H9 (cell line): ENCODE data around the gene XRCC3. TPM values are rescaled to one million over a fixed set of nuclear protein-coding genes. Genes with fewer than 3 reads are reported as not detected.

ENCODE experiments used
- DNase-seq: peaks from one replicate; pipeline ENCODE4 v3.0.0-alpha.2; 2017
- H2AFZ ChIP-seq: one replicate; pipeline ENCODE4 v1.6.1; 2013; ENCODE audit warnings: mild to moderate bottlenecking, low read length, control low read depth, moderate library complexity
- H2AK5ac ChIP-seq: 2 replicates; pipeline ENCODE4 v1.6.1; 2013; ENCODE audit warnings: low read length, control low read depth, mixed read lengths; ENCODE audit not compliant: insufficient read length
- H2BK120ac ChIP-seq: one replicate; pipeline ENCODE4 v1.6.1; 2013; ENCODE audit warnings: low read depth, mild to moderate bottlenecking, low read length, control low read depth, inconsistent platforms; ENCODE audit not compliant: poor library complexity, severe bottlenecking
- H2BK12ac ChIP-seq: 2 replicates; pipeline ENCODE4 v1.6.1; 2013; ENCODE audit warnings: low read length, control low read depth, mixed read lengths, low read depth; ENCODE audit not compliant: insufficient read length
- H2BK15ac ChIP-seq: 2 replicates; pipeline ENCODE4 v1.6.1; 2013; ENCODE audit warnings: low read depth, low read length, control low read depth
- H2BK20ac ChIP-seq: one replicate; pipeline ENCODE4 v1.6.1; 2013; ENCODE audit warnings: low read depth, mild to moderate bottlenecking, low read length, control low read depth, inconsistent platforms; ENCODE audit not compliant: poor library complexity, severe bottlenecking
- H2BK5ac ChIP-seq: 2 replicates; pipeline ENCODE4 v1.6.1; 2013; ENCODE audit warnings: low read length, control low read depth, mixed read lengths; ENCODE audit not compliant: insufficient read length
- H3K14ac ChIP-seq: 2 replicates; pipeline ENCODE4 v1.6.1; 2013; ENCODE audit warnings: low read length, control low read depth; ENCODE audit not compliant: insufficient read depth
- H3K18ac ChIP-seq: 2 replicates; pipeline ENCODE4 v1.6.1; 2013; ENCODE audit warnings: low read depth, mild to moderate bottlenecking, mixed read lengths, low read length, control low read depth; ENCODE audit not compliant: insufficient read length
- H3K23ac ChIP-seq: 2 replicates; pipeline ENCODE4 v1.6.1; 2013; ENCODE audit warnings: low read length, control low read depth, mixed read lengths, low read depth; ENCODE audit not compliant: insufficient read length
- H3K23me2 ChIP-seq: 2 replicates; pipeline ENCODE4 v1.6.1; 2013; ENCODE audit warnings: low read depth, mild to moderate bottlenecking, mixed read lengths, low read length, control low read depth; ENCODE audit not compliant: insufficient read length, poor library complexity, severe bottlenecking
- H3K27ac ChIP-seq: 2 replicates; pipeline ENCODE4 v1.5.1; 2013; ENCODE audit warnings: low read length, control low read depth, mixed read lengths, low read depth; ENCODE audit not compliant: insufficient read length
- H3K27me3 ChIP-seq: 2 replicates; pipeline ENCODE4 v1.6.1; 2013; ENCODE audit warnings: low read length, control low read depth, inconsistent platforms; ENCODE audit not compliant: insufficient read depth
- H3K4ac ChIP-seq: 2 replicates; pipeline ENCODE4 v1.6.1; 2013; ENCODE audit warnings: low read depth, mild to moderate bottlenecking, control low read depth, inconsistent platforms, low read length, moderate library complexity
- H3K4me1 ChIP-seq: 2 replicates; pipeline ENCODE4 v1.6.1; 2013; ENCODE audit warnings: low read length, control low read depth, inconsistent platforms; ENCODE audit not compliant: insufficient read depth
- H3K4me2 ChIP-seq: 2 replicates; pipeline ENCODE4 v1.6.1; 2013; ENCODE audit warnings: low read length, control low read depth, mixed read lengths; ENCODE audit not compliant: insufficient read length, insufficient read depth
- H3K56ac ChIP-seq: 2 replicates; pipeline ENCODE4 v1.6.1; 2013; ENCODE audit warnings: low read depth, mild to moderate bottlenecking, mixed read lengths, low read length, control low read depth; ENCODE audit not compliant: insufficient read length
- H3K79me1 ChIP-seq: 2 replicates; pipeline ENCODE4 v1.6.1; 2013; ENCODE audit warnings: low read depth, mild to moderate bottlenecking, moderate library complexity, low read length, control low read depth, inconsistent platforms; ENCODE audit not compliant: insufficient read depth, poor library complexity, severe bottlenecking
- H3K79me2 ChIP-seq: 2 replicates; pipeline ENCODE4 v1.6.1; 2013; ENCODE audit warnings: low read length, control low read depth, inconsistent platforms; ENCODE audit not compliant: insufficient read depth
- H3K9ac ChIP-seq: 2 replicates; pipeline ENCODE4 v1.6.1; 2013; ENCODE audit warnings: low read length, control low read depth, mixed read lengths; ENCODE audit not compliant: insufficient read length; ENCODE audit errors: extremely low read depth
- H3K9me3 ChIP-seq: one replicate; pipeline ENCODE4 v1.6.1; 2013; ENCODE audit warnings: low read depth, low read length, inconsistent platforms; ENCODE audit not compliant: control insufficient read depth
- H3T11ph ChIP-seq: one replicate; pipeline ENCODE4 v1.6.1; 2013; ENCODE audit warnings: mild to moderate bottlenecking, low read length, control low read depth, inconsistent platforms
- H4K20me1 ChIP-seq: one replicate; pipeline ENCODE4 v1.6.1; 2013; ENCODE audit not compliant: control insufficient read depth, insufficient read length, insufficient read depth
- H4K5ac ChIP-seq: 2 replicates; pipeline ENCODE4 v1.6.1; 2013; ENCODE audit warnings: low read depth, mild to moderate bottlenecking, mixed read lengths, low read length, control low read depth; ENCODE audit not compliant: insufficient read length
- H4K8ac ChIP-seq: replicated peaks from 2 replicates; pipeline ENCODE4 v1.6.1; 2013; ENCODE audit warnings: low read length, control low read depth, mixed read lengths, low read depth; ENCODE audit not compliant: insufficient read length
- H4K91ac ChIP-seq: 2 replicates; pipeline ENCODE4 v1.6.1; 2013; ENCODE audit warnings: low read depth, mild to moderate bottlenecking, moderate library complexity, mixed read lengths, low read length, control low read depth; ENCODE audit not compliant: insufficient read length
- H3K27ac Mint-ChIP-seq, 3 experiments: 2 replicates in 2 of 3; 3 replicates in 1 of 3; pipeline ENCODE4 v1.8.0; 2020 to 2021; ENCODE audit warnings: mixed read lengths in 3 of 3, mild to moderate bottlenecking in 1 of 3, moderate library complexity in 1 of 3
- H3K27me3 Mint-ChIP-seq: 2 replicates; pipeline ENCODE4 v1.8.0; 2021; ENCODE audit warnings: low read depth, mild to moderate bottlenecking, moderate library complexity, mixed read lengths
- H3K36me3 Mint-ChIP-seq, 3 experiments: 2 replicates in 2 of 3; 3 replicates in 1 of 3; pipeline ENCODE4 v1.8.0; 2020 to 2021; ENCODE audit warnings: low read depth in 3 of 3, mixed read lengths in 3 of 3; ENCODE audit not compliant: insufficient read depth in 1 of 3
- H3K4me1 Mint-ChIP-seq, 2 experiments: 2 replicates each; pipeline ENCODE4 v1.8.0; 2020; ENCODE audit warnings: mixed read lengths in 2 of 2
- H3K4me3 Mint-ChIP-seq, 2 experiments: 2 replicates in 1 of 2; 3 replicates in 1 of 2; pipeline ENCODE4 v1.8.0; 2020 to 2021; ENCODE audit warnings: mild to moderate bottlenecking in 2 of 2, mixed read lengths in 2 of 2, moderate library complexity in 1 of 2
- H3K9me3 Mint-ChIP-seq, 2 experiments: 2 replicates in 1 of 2; 3 replicates in 1 of 2; pipeline ENCODE4 v1.8.0; 2020; ENCODE audit warnings: mild to moderate bottlenecking in 2 of 2, mixed read lengths in 2 of 2, moderate library complexity in 1 of 2
- CTCF ChIP-seq: fragments of 200-600 bp; sonication (generic); conservative IDR thresholded peaks from 3 replicates; pipeline ENCODE4 v1.8.0; 2021; ENCODE audit warnings: antibody characterized with exemption, mild to moderate bottlenecking
- WGBS: extraction: QIAGEN DNeasy Blood & Tissue Kit; methylation state at CpG from one replicate; pipeline ENCODE4 v1.1.7; 2013; ENCODE audit warnings: missing lambda C conversion rate, low lambda C conversion rate, mixed read lengths; ENCODE audit not compliant: insufficient read length; ENCODE audit errors: extremely low coverage; 5-methylcytosine and 5-hydroxymethylcytosine counted together
- total RNA-seq: library from RNA; stranded (reverse); gene quantifications from 2 replicates; pipeline ENCODE4 v1.2.1, GENCODE V29; 2021

Gene XRCC3
- total RNA-seq, 1 experiment from 2014 or later = 45.3 TPM

DNA sequence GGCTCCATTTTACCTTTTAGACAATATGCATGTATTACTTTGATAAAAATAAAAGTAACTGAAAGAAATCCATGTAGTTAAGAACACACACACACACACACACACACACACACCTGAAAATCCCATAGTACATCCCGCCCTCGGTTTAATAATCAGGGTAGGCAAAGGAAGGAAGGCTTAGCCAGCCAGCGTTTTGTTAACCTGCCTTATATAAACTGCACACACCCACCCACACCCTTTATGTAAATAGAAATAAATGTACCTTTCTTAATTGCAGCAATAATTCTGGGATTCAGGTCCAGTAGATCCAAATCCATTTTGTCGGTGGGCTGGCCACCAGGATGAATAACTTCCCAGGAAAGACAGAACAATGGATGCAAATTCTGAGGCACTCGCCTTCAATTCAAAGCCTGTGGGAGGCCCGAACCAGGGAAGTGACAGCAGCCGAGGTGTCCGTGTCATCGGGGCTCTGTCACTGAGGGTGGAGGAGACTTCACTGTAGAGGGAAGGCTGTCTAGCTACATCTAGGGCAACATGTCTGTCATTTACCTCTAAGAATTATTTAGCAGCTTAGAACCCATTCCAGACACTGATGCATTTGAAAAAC, 4.4 kb downstream of the XRCC3 start:
- H3K56ac ChIP-seq = no peak overlapping the region
- no peak overlapping the region for H2BK120ac ChIP-seq
- no peak overlapping the region for H3K18ac ChIP-seq
- H2BK20ac ChIP-seq = no peak overlapping the region
- no peaks in the 10 kb centered on the region for H4K20me1 ChIP-seq
- no peak overlapping the region for H2AFZ ChIP-seq
- H2BK15ac ChIP-seq = no peak overlapping the region
- no peak overlapping the region for H3T11ph ChIP-seq
- no peak overlapping the region for H2AK5ac ChIP-seq
- H3K79me1 ChIP-seq = no peaks in the 10 kb centered on the region
- no peak overlapping the region for H3K14ac ChIP-seq
- H3K4me2 ChIP-seq = no peak overlapping the region
- H4K8ac ChIP-seq = no peak overlapping the region
- no peak for TF ChIP-seq CTCF
- no peak overlapping the region for H3K9ac ChIP-seq
- WGBS = no CpG with 5 or more reads among the region's 9 CpGs
- H3K23ac ChIP-seq = no peak overlapping the region
- DNase-seq = no peak
- peaks cover 24 to 43% (median 30%) of the 10 kb centered on the region in 3 experiments; a peak in 6 of 7 replicates for H3K36me3 Mint-ChIP-seq
- H3K4me3 Mint-ChIP-seq = no peak overlapping the region
- no peak overlapping the region for H3K27ac ChIP-seq
- no peaks in the 10 kb centered on the region for H3K23me2 ChIP-seq
- H3K9me3 ChIP-seq = no peaks in the 10 kb centered on the region
- no peak overlapping the region for H3K4ac ChIP-seq
- no peaks in the 10 kb centered on the region for H3K79me2 ChIP-seq
- H2BK5ac ChIP-seq = no peak overlapping the region
- H3K27ac Mint-ChIP-seq = peak overlapping the region; percentile 23 to 71 (median 35); a peak in 3 of 7 replicates
- H3K27me3 Mint-ChIP-seq = no peaks in the 10 kb centered on the region; the same call in 1 of the 2 replicates
- no peak overlapping the region for H4K91ac ChIP-seq
- H4K5ac ChIP-seq = no peak overlapping the region
- no peaks in the 10 kb centered on the region; a peak in 2 of 5 replicates for H3K9me3 Mint-ChIP-seq
- peaks cover 3% of the 10 kb centered on the region; the same call in 1 of the 2 replicates for H3K4me1 ChIP-seq
- no peaks in the 10 kb centered on the region for H3K27me3 ChIP-seq
- H2BK12ac ChIP-seq = no peak overlapping the region
- peaks cover 22 to 23% of the 10 kb centered on the region in 2 experiments for H3K4me1 Mint-ChIP-seq
